Mesenchymal stem cell (in vitro differentiated cells and primary cell): Measurements from ENCODE around the gene SEMA4D.

Source experiments
- DNase-seq: peaks from one replicate; pipeline ENCODE4 v3.0.0-alpha.2; 2013
- H2AFZ ChIP-seq: one replicate; pipeline ENCODE4 v1.6.1; 2013; ENCODE audit warnings: low read depth, mild to moderate bottlenecking, control low read depth, inconsistent platforms, low read length, moderate library complexity
- H2AK5ac ChIP-seq: 2 replicates; pipeline ENCODE4 v1.6.1; 2013; ENCODE audit warnings: low read length, moderate library complexity, mild to moderate bottlenecking, inconsistent platforms; ENCODE audit not compliant: severe bottlenecking
- H2BK120ac ChIP-seq: one replicate; pipeline ENCODE4 v1.6.1; 2013; ENCODE audit warnings: low read depth, mild to moderate bottlenecking, inconsistent platforms, low read length, moderate library complexity
- H2BK12ac ChIP-seq, 2 experiments: one replicate each; pipeline ENCODE4 v1.6.1; 2013; ENCODE audit warnings: inconsistent platforms in 2 of 2, low read length in 2 of 2, mild to moderate bottlenecking in 2 of 2, moderate library complexity in 2 of 2, control low read depth in 1 of 2
- H2BK15ac ChIP-seq: one replicate; pipeline ENCODE4 v1.6.1; 2013; ENCODE audit warnings: mild to moderate bottlenecking, low read depth, inconsistent platforms; ENCODE audit not compliant: poor library complexity, severe bottlenecking
- H2BK5ac ChIP-seq: 2 replicates; pipeline ENCODE4 v1.6.1; 2013; ENCODE audit warnings: low read depth, mild to moderate bottlenecking, low read length, control low read depth, inconsistent platforms; ENCODE audit not compliant: poor library complexity, severe bottlenecking
- H3K14ac ChIP-seq, 2 experiments: one replicate each; pipeline ENCODE4 v1.6.1; 2013; ENCODE audit warnings: inconsistent platforms in 2 of 2, low read length in 2 of 2, control low read depth in 1 of 2, mild to moderate bottlenecking in 1 of 2, moderate library complexity in 1 of 2
- H3K18ac ChIP-seq, 2 experiments: one replicate each; pipeline ENCODE4 v1.6.1; 2013; ENCODE audit warnings: inconsistent platforms in 2 of 2, low read length in 2 of 2, control low read depth in 1 of 2, low read depth in 1 of 2, mild to moderate bottlenecking in 1 of 2
- H3K23ac ChIP-seq, 2 experiments: one replicate each; pipeline ENCODE4 v1.6.1; 2013; ENCODE audit warnings: inconsistent platforms in 2 of 2, low read length in 2 of 2, mild to moderate bottlenecking in 2 of 2, moderate library complexity in 2 of 2, control low read depth in 1 of 2
- H3K27ac ChIP-seq: 2 replicates; pipeline ENCODE4 v1.5.1; 2013; ENCODE audit warnings: mild to moderate bottlenecking, moderate library complexity, low read length, control low read depth, inconsistent platforms; ENCODE audit not compliant: poor library complexity, severe bottlenecking
- H3K27me3 ChIP-seq, 2 experiments: 2 replicates each; pipeline versions ENCODE4 v1.6.1 to v1.7.0; 2013; ENCODE audit warnings: low read length in 2 of 2, mild to moderate bottlenecking in 2 of 2, moderate library complexity in 2 of 2, control low read depth in 1 of 2, inconsistent platforms in 1 of 2; ENCODE audit not compliant: control insufficient read depth in 1 of 2, insufficient read depth in 1 of 2
- H3K36me3 ChIP-seq, 2 experiments: 2 replicates each; pipeline versions ENCODE4 v1.6.1 to v1.7.0; 2013; ENCODE audit warnings: low read length in 2 of 2, control low read depth in 1 of 2, inconsistent platforms in 1 of 2, low read depth in 1 of 2, mild to moderate bottlenecking in 1 of 2; ENCODE audit not compliant: insufficient read depth in 2 of 2, control insufficient read depth in 1 of 2
- H3K4ac ChIP-seq, 2 experiments: one replicate each; pipeline ENCODE4 v1.6.1; 2013; ENCODE audit warnings: inconsistent platforms in 2 of 2, low read length in 2 of 2, mild to moderate bottlenecking in 2 of 2, moderate library complexity in 2 of 2, control low read depth in 1 of 2, low read depth in 1 of 2
- H3K4me1 ChIP-seq: 2 replicates; pipeline ENCODE4 v1.6.1; 2013; ENCODE audit warnings: low read depth, low read length, control low read depth; ENCODE audit not compliant: control insufficient read depth, insufficient read depth
- H3K4me2 ChIP-seq: 2 replicates; pipeline ENCODE4 v1.6.1; 2013; ENCODE audit warnings: low read length, mild to moderate bottlenecking, inconsistent platforms; ENCODE audit not compliant: poor library complexity, severe bottlenecking
- H3K4me3 ChIP-seq, 2 experiments: 2 replicates each; pipeline versions ENCODE4 v1.5.1 to v1.7.0; 2013; ENCODE audit warnings: low read length in 2 of 2, mild to moderate bottlenecking in 2 of 2, control low read depth in 1 of 2, low read depth in 1 of 2; ENCODE audit not compliant: insufficient read depth in 1 of 2
- H3K79me1 ChIP-seq: replicated peaks from 2 replicates; pipeline ENCODE4 v1.6.1; 2013; ENCODE audit warnings: mild to moderate bottlenecking, control low read depth, low read length, inconsistent platforms; ENCODE audit not compliant: poor library complexity, severe bottlenecking
- H3K9ac ChIP-seq: 2 replicates; pipeline ENCODE4 v1.7.0; 2013; ENCODE audit warnings: mild to moderate bottlenecking, low read length, moderate library complexity
- H3K9me3 ChIP-seq: 2 replicates; pipeline ENCODE4 v1.7.0; 2013; ENCODE audit warnings: mild to moderate bottlenecking, low read length; ENCODE audit not compliant: control insufficient read depth
- H4K8ac ChIP-seq: one replicate; pipeline ENCODE4 v1.6.1; 2013; ENCODE audit warnings: inconsistent platforms, mild to moderate bottlenecking, low read length, moderate library complexity
- H4K91ac ChIP-seq: one replicate; pipeline ENCODE4 v1.6.1; 2013; ENCODE audit warnings: mild to moderate bottlenecking, low read length, inconsistent platforms
- WGBS: methylation state at CpG from one replicate; pipeline ENCODE4 v1.1.7; 2013; ENCODE audit warnings: mixed read lengths; 5-methylcytosine and 5-hydroxymethylcytosine counted together

The SEMA4D gene

DNA sequence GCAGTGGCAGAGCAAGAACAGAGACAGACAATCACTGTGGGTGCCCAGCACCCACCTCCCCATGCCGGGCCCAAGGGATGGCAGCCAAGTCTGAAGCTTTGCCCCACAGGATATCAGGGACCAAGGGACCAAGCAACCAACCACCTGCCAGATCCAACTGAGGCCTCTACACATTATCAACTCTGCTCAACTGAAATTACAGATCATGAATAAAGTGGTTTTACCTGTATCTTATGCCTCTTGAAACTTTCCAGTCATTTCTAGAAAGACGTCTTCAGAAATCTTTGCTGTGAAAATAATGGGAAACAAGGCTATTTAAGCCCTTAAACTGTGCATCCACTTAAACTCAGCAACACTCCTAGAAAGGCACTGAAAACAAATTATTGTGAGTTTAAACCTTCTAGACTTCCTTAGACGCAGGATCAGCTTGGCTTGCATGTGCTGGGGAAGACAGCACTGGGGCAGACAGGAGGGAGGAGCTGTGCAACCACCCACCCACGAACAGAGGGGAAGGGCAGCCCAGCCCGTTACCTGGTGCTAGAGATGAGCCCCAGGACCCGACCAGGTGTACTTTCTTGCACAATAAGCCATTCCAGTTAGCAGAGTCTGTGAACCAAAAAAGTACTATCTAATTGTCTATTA is 80.0 kb downstream of the SEMA4D start:
- Histone ChIP-seq H3K27ac (no peak overlapping the region), H3K36me3 (peaks cover 0 to 13% of the 10 kb centered on the region in 2 experiments), H4K8ac (no peak overlapping the region), H3K4me1 (peaks cover 33% of the 10 kb centered on the region), H2BK5ac (no peak overlapping the region), H2BK12ac (no peak overlapping the region), H3K4me2 (no peak overlapping the region), H2AK5ac (no peak overlapping the region), H3K23ac (no peak overlapping the region), H2BK120ac (no peak overlapping the region), H2BK15ac (no peak overlapping the region), H3K27me3 (peaks cover 0 to 17% of the 10 kb centered on the region in 2 experiments), H3K79me1 (peaks cover 27% of the 10 kb centered on the region), H2AFZ (no peak overlapping the region), H3K9me3 (no peaks in the 10 kb centered on the region), H3K4ac (no peak overlapping the region), H3K9ac (no peak overlapping the region), H3K14ac (no peak overlapping the region), H3K4me3 (no peak overlapping the region), H3K18ac (no peak overlapping the region), H4K91ac (no peak overlapping the region)
- DNase-seq, result no peak
- WGBS, result 95% methylated on average over 4 of the region's 6 CpGs

GRCh38 chr9:89414670-89415324 is 83.1 kb downstream of the SEMA4D start:
- no peak overlapping the region for H3K27ac ChIP-seq
- no peak overlapping the region for H3K9ac ChIP-seq
- no peak overlapping the region for H3K23ac ChIP-seq
- no peak overlapping the region for H2AFZ ChIP-seq
- peaks cover 19% of the 10 kb centered on the region for H3K79me1 ChIP-seq
- H3K18ac ChIP-seq, result no peak overlapping the region
- H3K9me3 ChIP-seq, result peaks cover 3% of the 10 kb centered on the region
- peaks cover 0 to 13% of the 10 kb centered on the region in 2 experiments for H3K36me3 ChIP-seq
- H4K8ac ChIP-seq, result no peak overlapping the region
- no peak overlapping the region for H4K91ac ChIP-seq
- H3K4me1 ChIP-seq, result peaks cover 31% of the 10 kb centered on the region
- H2BK15ac ChIP-seq, result no peak overlapping the region
- H2BK120ac ChIP-seq, result no peak overlapping the region
- no peak overlapping the region for H2BK5ac ChIP-seq
- DNase-seq, result no peak
- H2BK12ac ChIP-seq, result no peak overlapping the region
- no peak overlapping the region for H3K4me2 ChIP-seq
- H2AK5ac ChIP-seq, result no peak overlapping the region
- H3K4ac ChIP-seq, result no peak overlapping the region
- H3K4me3 ChIP-seq, result no peak overlapping the region
- peaks cover 0 to 20% of the 10 kb centered on the region in 2 experiments for H3K27me3 ChIP-seq
- 93% methylated on average over 9 of the region's 9 CpGs for WGBS
- no peak overlapping the region for H3K14ac ChIP-seq

- H3K9me3 ChIP-seq, result peaks cover 3% of the 10 kb centered on the region
- no peak for DNase-seq
- H3K36me3 ChIP-seq, result peaks cover 0 to 11% of the 10 kb centered on the region in 2 experiments
- H3K79me1 ChIP-seq, result peaks cover 17% of the 10 kb centered on the region
- H3K9ac ChIP-seq, result no peak overlapping the region
- H3K23ac ChIP-seq, result no peak overlapping the region
- no peak overlapping the region for H3K4me3 ChIP-seq
- peaks cover 32% of the 10 kb centered on the region for H3K4me1 ChIP-seq
- no peak overlapping the region for H3K4ac ChIP-seq
- no peak overlapping the region for H3K14ac ChIP-seq
- H2BK12ac ChIP-seq, result no peak overlapping the region
- 91% methylated on average over 4 of the region's 4 CpGs for WGBS
- peaks cover 0 to 20% of the 10 kb centered on the region in 2 experiments for H3K27me3 ChIP-seq
- no peak overlapping the region for H4K91ac ChIP-seq
- no peak overlapping the region for H2BK5ac ChIP-seq
- H2BK15ac ChIP-seq, result no peak overlapping the region
- no peak overlapping the region for H2BK120ac ChIP-seq
- H3K27ac ChIP-seq, result no peak overlapping the region
- H2AK5ac ChIP-seq, result no peak overlapping the region
- H3K18ac ChIP-seq, result no peak overlapping the region
- H3K4me2 ChIP-seq, result no peak overlapping the region
- H4K8ac ChIP-seq, result no peak overlapping the region
- H2AFZ ChIP-seq, result no peak overlapping the region
These were observed 83.8 kb downstream of the SEMA4D start for GRCh38 chr9:89413963-89414638.

DNA sequence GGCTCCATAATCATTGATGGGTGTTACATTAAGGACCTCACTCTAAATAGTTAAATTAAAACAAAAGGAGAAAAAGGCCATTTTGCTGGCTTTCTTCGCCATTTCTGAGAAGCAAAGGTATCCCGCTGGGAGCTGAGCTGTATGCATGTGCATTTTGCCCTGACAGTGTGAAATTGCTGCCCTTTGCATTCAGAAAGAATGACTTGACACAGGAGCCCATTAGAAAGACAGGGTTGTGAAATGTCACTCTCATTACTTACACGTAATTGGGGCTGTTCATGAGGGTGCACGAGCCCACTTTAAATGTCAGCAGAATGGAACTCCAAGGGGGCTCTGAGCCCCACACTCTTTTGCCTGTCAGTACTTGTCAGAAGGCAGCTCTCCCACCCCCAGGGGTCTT is 85.0 kb downstream of the SEMA4D start:
- H2AK5ac ChIP-seq, result no peak overlapping the region
- peaks cover 0 to 13% of the 10 kb centered on the region in 2 experiments for H3K36me3 ChIP-seq
- H3K9me3 ChIP-seq, result peaks cover 3% of the 10 kb centered on the region
- peaks cover 20% of the 10 kb centered on the region for H3K79me1 ChIP-seq
- no peak overlapping the region for H2BK12ac ChIP-seq
- peaks cover 0 to 14% of the 10 kb centered on the region in 2 experiments for H3K27me3 ChIP-seq
- DNase-seq, result no peak
- H3K23ac ChIP-seq, result no peak overlapping the region
- H4K8ac ChIP-seq, result no peak overlapping the region
- WGBS, result 40% methylated on average over 4 of the region's 4 CpGs
- H2AFZ ChIP-seq, result no peak overlapping the region
- H2BK5ac ChIP-seq, result no peak overlapping the region
- no peak overlapping the region for H4K91ac ChIP-seq
- H2BK120ac ChIP-seq, result no peak overlapping the region
- H3K14ac ChIP-seq, result no peak overlapping the region
- H3K4ac ChIP-seq, result no peak overlapping the region
- no peak overlapping the region for H3K4me2 ChIP-seq
- no peak overlapping the region for H3K9ac ChIP-seq
- no peak overlapping the region for H2BK15ac ChIP-seq
- H3K4me1 ChIP-seq, result peaks cover 36% of the 10 kb centered on the region
- no peak overlapping the region for H3K18ac ChIP-seq
- H3K4me3 ChIP-seq, result no peak overlapping the region
- H3K27ac ChIP-seq, result no peak overlapping the region
